CD4-positive, alpha-beta memory T cell (primary cell): Measurements from ENCODE around the gene CACNA1D. TPM values are rescaled to one million over a fixed set of nuclear protein-coding genes. Genes with fewer than 3 reads are reported as not detected.

Experiments used
- CTCF ChIA-PET: fragments of 350-600 bp; sonication (Branson Sonifier 250); formaldehyde crosslinking; loops from one replicate; lab custom pipeline; 2021; ENCODE audit warnings: inconsistent platforms; ENCODE audit not compliant: partially characterized antibody; lab: Charles Lee
- POLR2A ChIA-PET: fragments of 350-600 bp; sonication (Branson Sonifier 250); formaldehyde crosslinking; loops from one replicate; lab custom pipeline; 2021; ENCODE audit not compliant: partially characterized antibody; lab: Charles Lee
- DNase-seq, 5 donors: peaks; one replicate each; pipeline versions ENCODE4 v3.0.0 to v3.0.0-alpha.2; 2020 to 2022; ENCODE audit warnings: mixed read lengths in 1 of 5
- H3K27ac ChIP-seq: one replicate; pipeline ENCODE4 v1.7.0; 2013; ENCODE audit warnings: low read depth, low read length
- H3K27me3 ChIP-seq: 2 replicates; pipeline ENCODE4 v1.7.0; 2013; ENCODE audit warnings: mild to moderate bottlenecking, low read length, moderate library complexity; ENCODE audit not compliant: insufficient read depth
- H3K36me3 ChIP-seq: 2 replicates; pipeline ENCODE4 v1.7.0; 2013; ENCODE audit warnings: mild to moderate bottlenecking, low read length, moderate library complexity; ENCODE audit not compliant: insufficient read depth
- H3K4me1 ChIP-seq: 2 replicates; pipeline ENCODE4 v1.7.0; 2013; ENCODE audit warnings: mild to moderate bottlenecking, low read length, moderate library complexity; ENCODE audit not compliant: insufficient read depth
- H3K4me3 ChIP-seq, 2 donors: one replicate each; pipeline ENCODE4 v1.7.0; 2013; ENCODE audit warnings: low read length in 2 of 2, mild to moderate bottlenecking in 1 of 2
- H3K9me3 ChIP-seq, 2 donors: one replicate each; pipeline ENCODE4 v1.7.0; 2013; ENCODE audit warnings: low read length in 2 of 2, control low read depth in 1 of 2; ENCODE audit not compliant: control insufficient read depth in 1 of 2
- H3K27ac Mint-ChIP-seq, 7 donors: one replicate each; pipeline ENCODE4 v1.8.0; 2020 to 2021; ENCODE audit warnings: mixed read lengths in 7 of 7, mild to moderate bottlenecking in 6 of 7, inconsistent platforms in 3 of 7, moderate library complexity in 3 of 7
- H3K27me3 Mint-ChIP-seq, 2 donors: one replicate each; pipeline ENCODE4 v1.8.0; 2020 to 2021; ENCODE audit warnings: mixed read lengths in 2 of 2
- H3K36me3 Mint-ChIP-seq, 2 donors: one replicate each; pipeline ENCODE4 v1.8.0; 2020 to 2021; ENCODE audit warnings: mixed read lengths in 2 of 2, inconsistent platforms in 1 of 2, mild to moderate bottlenecking in 1 of 2
- H3K4me1 Mint-ChIP-seq, 4 donors: one replicate each; pipeline ENCODE4 v1.8.0; 2020 to 2021; ENCODE audit warnings: mixed read lengths in 4 of 4, mild to moderate bottlenecking in 1 of 4
- H3K4me3 Mint-ChIP-seq, 8 donors: one replicate each; pipeline ENCODE4 v1.8.0; 2020 to 2021; ENCODE audit warnings: mixed read lengths in 8 of 8, mild to moderate bottlenecking in 7 of 8, moderate library complexity in 6 of 8, inconsistent platforms in 3 of 8
- H3K9me3 Mint-ChIP-seq, 8 donors: one replicate each; pipeline ENCODE4 v1.8.0; 2020 to 2021; ENCODE audit warnings: mixed read lengths in 8 of 8, mild to moderate bottlenecking in 5 of 8, inconsistent platforms in 3 of 8, moderate library complexity in 1 of 8
- intact Hi-C: fragments of 100-400 bp; cut with micrococcal nuclease; formaldehyde crosslinking; loops from one replicate; pipeline ENCODE4 v1.15.1; 2023
- polyA plus RNA-seq, 2 donors: library from polyadenylated mRNA; unstranded; fragments of 300-500 nt; fragmentation: Illumina TruSeq; gene quantifications; one replicate each; pipeline ENCODE4 v1.2.3, GENCODE V29; 2021
- total RNA-seq, 2 experiments: library from RNA; stranded (reverse); gene quantifications; one replicate each; pipeline ENCODE4 v1.2.3, GENCODE V29; 2021

The CACNA1D gene
- total and polyA plus RNA-seq, 4 experiments from 2014 or later, result 0.06 TPM; not detected in 3

- no peak for DNase-seq
- Histone ChIP-seq H3K36me3 (no peaks in the 10 kb centered on the region), H3K27me3 (no peaks in the 10 kb centered on the region), H3K27ac (no peak overlapping the region), H3K9me3 (no peaks in the 10 kb centered on the region), H3K4me1 (no peaks in the 10 kb centered on the region), H3K4me3 (no peak overlapping the region)
- POLR2A ChIA-PET, result no interaction called here
- Mint-ChIP-seq H3K4me1 (no peaks in the 10 kb centered on the region), H3K9me3 (no peaks in the 10 kb centered on the region), H3K4me3 (no peak overlapping the region), H3K27me3 (peaks cover 5 to 9% of the 10 kb centered on the region in 2 donors), H3K27ac (no peak overlapping the region), H3K36me3 (no peaks in the 10 kb centered on the region)
- CTCF ChIA-PET, result no interaction called here
- intact Hi-C loops, result no loop called here
These were observed 35.8 kb downstream of the CACNA1D start for GRCh38 chr3:53530205-53530604.

DNA sequence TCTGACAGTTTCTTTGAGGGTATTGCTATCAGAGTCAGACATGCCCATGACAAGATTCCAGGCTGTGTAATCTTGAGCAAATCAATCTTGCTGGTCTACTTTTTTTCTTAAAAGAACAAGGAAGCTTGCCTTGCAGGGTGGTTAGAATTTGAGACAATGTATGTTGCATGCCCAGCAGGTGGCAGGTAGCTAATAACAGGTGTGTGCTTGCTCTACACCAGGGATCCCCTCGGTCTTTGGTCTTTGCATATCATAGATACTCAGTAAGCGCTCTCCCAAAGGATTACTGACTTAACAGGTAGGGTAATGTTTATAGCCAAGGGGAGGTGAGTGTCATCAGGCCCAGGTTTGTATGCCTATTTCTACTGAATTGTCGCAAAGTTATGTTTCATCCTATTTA is 37.3 kb downstream of the CACNA1D start:
- ChIA-PET CTCF (no interaction called here), POLR2A (no interaction called here)
- Histone ChIP-seq H3K27ac (no peak overlapping the region), H3K4me1 (no peaks in the 10 kb centered on the region), H3K4me3 (no peak overlapping the region), H3K27me3 (no peaks in the 10 kb centered on the region), H3K9me3 (no peaks in the 10 kb centered on the region), H3K36me3 (no peaks in the 10 kb centered on the region)
- no peaks in the 10 kb centered on the region for H3K9me3 Mint-ChIP-seq
- H3K27ac Mint-ChIP-seq, result no peak overlapping the region
- no peaks in the 10 kb centered on the region for H3K4me1 Mint-ChIP-seq
- peaks cover 3 to 9% of the 10 kb centered on the region in 2 donors for H3K27me3 Mint-ChIP-seq
- DNase-seq, result no peak
- no peaks in the 10 kb centered on the region for H3K36me3 Mint-ChIP-seq
- intact Hi-C loops, result no loop called here
- no peak overlapping the region for H3K4me3 Mint-ChIP-seq

DNA sequence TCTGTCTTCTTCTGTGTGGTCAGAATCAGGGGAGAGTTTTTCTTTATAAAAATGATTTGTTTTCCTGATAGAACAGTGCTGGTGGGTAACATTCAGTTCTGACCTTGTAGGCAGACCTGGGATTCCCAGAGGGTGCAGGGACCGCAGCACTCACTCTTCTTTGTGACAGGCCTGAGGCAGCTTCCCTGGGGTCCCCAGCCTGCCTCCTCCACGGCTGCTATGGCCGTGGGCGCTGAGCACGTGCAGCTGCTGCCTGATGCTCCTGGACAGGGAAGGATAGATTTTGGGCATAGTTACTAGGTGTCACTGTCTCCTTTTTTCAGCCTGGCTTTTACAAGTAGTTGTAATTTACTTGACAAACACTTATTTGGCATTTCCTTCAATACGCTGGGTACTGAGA is 39.1 kb downstream of the CACNA1D start:
- intact Hi-C loops, result no loop called here
- Histone ChIP-seq H3K4me1 (no peaks in the 10 kb centered on the region), H3K27ac (no peak overlapping the region), H3K4me3 (no peak overlapping the region), H3K9me3 (no peaks in the 10 kb centered on the region), H3K36me3 (no peaks in the 10 kb centered on the region), H3K27me3 (no peaks in the 10 kb centered on the region)
- no peak for DNase-seq
- peaks cover 3 to 10% of the 10 kb centered on the region in 2 donors for H3K27me3 Mint-ChIP-seq
- H3K27ac Mint-ChIP-seq, result no peak overlapping the region
- ChIA-PET CTCF (no interaction called here), POLR2A (no interaction called here)
- no peaks in the 10 kb centered on the region for H3K9me3 Mint-ChIP-seq
- no peaks in the 10 kb centered on the region for H3K36me3 Mint-ChIP-seq
- no peak overlapping the region for H3K4me3 Mint-ChIP-seq
- H3K4me1 Mint-ChIP-seq, result no peaks in the 10 kb centered on the region

DNA sequence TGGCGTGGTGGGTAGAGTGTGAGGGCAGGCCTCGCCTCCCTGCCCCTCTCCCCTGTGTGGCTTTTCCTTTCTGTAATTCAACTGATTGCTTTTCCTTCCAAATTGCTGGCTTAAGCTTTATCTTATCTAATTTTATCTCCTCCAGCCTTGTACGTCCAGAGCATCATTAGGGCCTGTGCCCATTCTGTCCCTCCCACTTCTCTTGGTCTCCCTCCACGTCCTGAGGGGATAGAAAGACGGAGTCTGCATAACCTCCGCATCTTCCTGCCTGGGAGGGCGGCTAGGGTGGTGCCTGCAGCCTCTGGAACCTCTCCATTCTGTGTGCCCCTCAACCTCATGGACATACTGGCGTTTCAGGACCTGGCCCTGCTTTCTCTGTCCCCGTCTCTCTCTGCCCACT is 39.8 kb downstream of the CACNA1D start:
- intact Hi-C loops, result no loop called here
- no peak overlapping the region for H3K27ac Mint-ChIP-seq
- no peak overlapping the region for H3K4me3 ChIP-seq
- H3K36me3 Mint-ChIP-seq, result no peaks in the 10 kb centered on the region
- H3K9me3 Mint-ChIP-seq, result no peaks in the 10 kb centered on the region
- H3K27ac ChIP-seq, result no peak overlapping the region
- H3K27me3 ChIP-seq, result no peaks in the 10 kb centered on the region
- H3K9me3 ChIP-seq, result no peaks in the 10 kb centered on the region
- no peaks in the 10 kb centered on the region for H3K36me3 ChIP-seq
- CTCF ChIA-PET, result no interaction called here
- H3K4me3 Mint-ChIP-seq, result no peak overlapping the region
- H3K4me1 Mint-ChIP-seq, result no peaks in the 10 kb centered on the region
- no peak for DNase-seq
- no peaks in the 10 kb centered on the region for H3K4me1 ChIP-seq
- POLR2A ChIA-PET, result no interaction called here
- peaks cover 8 to 14% of the 10 kb centered on the region in 2 donors for H3K27me3 Mint-ChIP-seq

DNA sequence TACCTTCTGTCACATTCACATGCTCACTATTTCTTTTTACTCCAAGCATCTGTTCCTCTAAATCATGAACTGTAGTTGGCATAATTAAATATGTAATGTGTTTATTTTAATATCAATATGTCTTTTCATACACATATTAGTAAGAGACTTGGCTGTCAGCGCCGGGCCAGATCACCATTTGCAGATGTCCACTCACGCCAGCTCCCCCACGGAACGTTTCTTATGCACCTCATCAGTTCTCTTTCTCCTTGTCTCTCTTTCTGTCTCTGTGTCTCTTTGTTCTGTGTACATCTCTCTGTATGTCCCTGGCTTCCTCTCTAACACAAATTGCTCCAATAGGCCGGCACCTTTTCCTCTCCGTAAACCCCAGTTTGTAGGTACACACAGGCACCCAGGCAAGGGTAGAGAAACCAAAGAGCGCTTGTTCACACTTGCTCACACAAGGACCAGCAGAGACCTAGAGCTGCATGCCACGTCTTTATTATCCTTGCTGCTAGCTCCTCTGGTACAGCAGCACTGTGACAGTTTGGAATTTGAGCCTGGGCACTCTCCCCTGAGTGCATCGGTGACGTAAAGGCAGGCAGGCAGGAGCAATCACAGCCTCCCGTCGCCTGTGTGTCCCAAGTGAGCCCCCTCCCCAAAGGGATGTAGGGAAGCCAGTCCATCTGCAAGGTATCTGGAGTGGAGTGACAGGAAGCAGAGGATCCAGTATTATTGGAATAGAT is 40.4 kb downstream of the CACNA1D start:
- Mint-ChIP-seq H3K4me1 (no peaks in the 10 kb centered on the region), H3K9me3 (no peaks in the 10 kb centered on the region), H3K4me3 (no peak overlapping the region), H3K36me3 (no peaks in the 10 kb centered on the region), H3K27me3 (peaks cover 13 to 14% of the 10 kb centered on the region in 2 donors), H3K27ac (no peak overlapping the region)
- Histone ChIP-seq H3K4me1 (no peaks in the 10 kb centered on the region), H3K27me3 (no peaks in the 10 kb centered on the region), H3K4me3 (no peak overlapping the region), H3K9me3 (no peaks in the 10 kb centered on the region), H3K36me3 (no peaks in the 10 kb centered on the region), H3K27ac (no peak overlapping the region)
- intact Hi-C loops, result no loop called here
- DNase-seq, result no peak
- CTCF ChIA-PET, result no interaction called here
- POLR2A ChIA-PET, result no interaction called here

GRCh38 chr3:53536282-53536681 is 41.9 kb downstream of the CACNA1D start:
- no peak overlapping the region for H3K4me3 Mint-ChIP-seq
- no peaks in the 10 kb centered on the region for H3K36me3 Mint-ChIP-seq
- H3K9me3 ChIP-seq, result no peaks in the 10 kb centered on the region
- no peaks in the 10 kb centered on the region for H3K4me1 Mint-ChIP-seq
- intact Hi-C loops, result no loop called here
- no peaks in the 10 kb centered on the region for H3K27me3 ChIP-seq
- ChIA-PET POLR2A (no interaction called here), CTCF (no interaction called here)
- H3K4me3 ChIP-seq, result no peak overlapping the region
- H3K27ac ChIP-seq, result no peak overlapping the region
- H3K9me3 Mint-ChIP-seq, result no peaks in the 10 kb centered on the region
- H3K27ac Mint-ChIP-seq, result no peak overlapping the region
- H3K27me3 Mint-ChIP-seq, result peaks cover 7 to 14% of the 10 kb centered on the region in 2 donors
- no peaks in the 10 kb centered on the region for H3K36me3 ChIP-seq
- no peak for DNase-seq
- H3K4me1 ChIP-seq, result no peaks in the 10 kb centered on the region

DNA sequence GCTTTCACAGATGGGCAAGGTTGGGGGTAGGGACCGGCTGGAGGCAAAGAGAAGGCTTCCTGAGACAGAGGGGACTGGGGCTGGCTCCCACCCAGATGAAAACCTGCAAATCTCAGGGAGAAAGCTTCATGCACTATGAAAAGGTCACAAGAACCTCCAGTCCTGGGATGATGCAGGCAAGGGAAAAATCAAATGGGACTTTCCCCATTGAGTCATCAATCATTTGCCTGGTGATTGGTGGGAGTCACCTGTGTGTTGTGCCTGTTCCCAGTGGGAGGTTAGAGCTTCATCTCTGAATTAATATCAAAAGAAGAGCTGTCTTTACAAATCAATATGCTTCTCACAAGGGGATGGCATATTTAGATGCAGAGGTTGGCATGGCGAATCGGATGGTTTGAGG is 49.9 kb downstream of the CACNA1D start:
- Mint-ChIP-seq H3K36me3 (no peaks in the 10 kb centered on the region), H3K4me3 (no peak overlapping the region), H3K9me3 (peaks cover 0 to 3% (median 0%) of the 10 kb centered on the region in 8 donors), H3K27me3 (peaks cover 10 to 18% of the 10 kb centered on the region in 2 donors), H3K4me1 (peaks cover 0 to 2% (median 0%) of the 10 kb centered on the region in 4 donors), H3K27ac (no peak overlapping the region)
- Histone ChIP-seq H3K36me3 (no peaks in the 10 kb centered on the region), H3K9me3 (no peaks in the 10 kb centered on the region), H3K4me3 (no peak overlapping the region), H3K27ac (no peak overlapping the region), H3K27me3 (peaks cover 5% of the 10 kb centered on the region), H3K4me1 (no peaks in the 10 kb centered on the region)
- CTCF ChIA-PET, result no interaction called here
- DNase-seq, result no peak
- intact Hi-C loops, result no loop called here
- POLR2A ChIA-PET, result no interaction called here
